ENCODE measurements around the gene TP53.
"Not testable (repeated sequence)": the region's sequence is repeated elsewhere in the genome, so short reads cannot be mapped to it uniquely, and the experiment has no call there.

Gene TP53

DNA sequence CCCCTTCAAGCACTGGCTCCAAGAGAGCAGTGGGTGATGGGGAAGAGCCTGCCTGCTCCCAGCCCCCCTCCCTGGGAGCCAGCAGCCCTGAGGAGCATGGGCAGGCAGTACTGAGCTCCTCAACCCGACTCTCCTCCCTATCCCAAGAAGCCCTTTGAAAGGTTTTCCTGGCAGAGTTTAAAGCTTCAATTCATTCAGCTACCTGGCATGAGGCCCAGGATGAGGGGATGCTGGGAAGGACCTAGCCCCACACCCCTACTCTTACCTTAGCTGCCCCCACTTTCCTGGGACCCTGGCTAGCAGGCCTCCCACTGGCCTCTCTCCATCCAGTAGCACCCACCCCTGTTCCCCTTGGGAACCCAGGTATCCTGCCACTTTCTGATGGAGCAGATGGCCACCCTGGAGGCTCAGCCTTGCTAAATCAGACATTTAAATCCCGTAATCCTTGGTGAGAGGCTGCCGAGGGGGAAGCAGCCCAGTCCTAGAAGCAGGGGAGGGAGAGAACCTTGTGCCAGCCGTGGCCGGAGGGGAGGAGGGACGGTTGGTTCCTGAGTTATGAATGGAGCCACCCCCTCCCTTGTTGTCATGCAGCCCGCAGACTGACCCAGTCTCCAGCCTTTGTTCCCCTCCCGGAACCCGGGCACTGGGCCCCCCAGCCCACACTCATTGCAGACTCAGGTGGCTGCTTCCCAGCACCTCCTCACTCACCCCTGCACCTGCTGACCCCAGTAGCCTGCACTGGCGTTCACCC is 19.5 kb downstream of the TP53 start:
- H3K27me3 Mint-ChIP-seq = no peaks in the 10 kb centered on the region
- no peak overlapping the region for H3K4me3 Mint-ChIP-seq
- peaks cover 33% of the 10 kb centered on the region for H3K36me3 Mint-ChIP-seq (ENCODE audit: low read depth)
- H3K27ac Mint-ChIP-seq = no peak overlapping the region
- H3K9me3 Mint-ChIP-seq = no peaks in the 10 kb centered on the region
- no peaks in the 10 kb centered on the region for H3K4me1 Mint-ChIP-seq (ENCODE audit: low read depth)

DNA sequence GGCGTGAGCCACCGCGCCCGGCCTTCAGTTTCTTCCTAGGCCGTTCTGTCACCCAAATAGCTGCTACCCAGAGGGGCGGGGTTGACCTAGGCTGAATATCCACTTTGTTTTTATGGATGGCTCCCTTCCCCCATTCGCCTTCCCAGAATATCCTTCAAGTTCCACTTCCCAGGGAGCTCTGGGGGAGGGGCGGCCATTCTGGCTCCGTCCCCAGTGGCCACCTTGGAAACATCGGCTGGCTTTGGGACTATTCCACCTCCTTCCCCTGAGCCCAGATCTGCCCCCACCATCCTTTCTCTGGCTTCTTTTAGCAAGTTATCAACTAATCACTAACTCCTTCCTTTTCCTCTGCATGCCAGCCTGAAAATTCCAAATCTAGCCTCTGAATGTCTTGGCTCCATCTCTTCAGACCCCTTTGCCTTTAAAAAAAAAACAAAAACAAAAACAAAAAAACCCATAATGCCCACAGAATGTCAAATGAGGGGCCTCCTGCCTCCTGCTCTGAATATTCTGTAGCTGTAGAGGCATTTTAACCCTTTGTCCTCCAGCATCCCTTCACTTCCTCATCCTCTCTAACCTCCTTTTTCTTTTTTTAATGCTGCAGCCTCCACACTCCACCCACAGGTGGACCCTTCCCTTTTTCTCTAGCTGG is 30.2 kb downstream of the TP53 start:
- Mint-ChIP-seq H3K9me3 (no peaks in the 10 kb centered on the region), H3K4me1 (ENCODE audit: low read depth) (no peaks in the 10 kb centered on the region), H3K27ac (no peak overlapping the region), H3K4me3 (no peak overlapping the region), H3K36me3 (ENCODE audit: low read depth) (no peaks in the 10 kb centered on the region), H3K27me3 (peaks cover 15% of the 10 kb centered on the region)

DNA sequence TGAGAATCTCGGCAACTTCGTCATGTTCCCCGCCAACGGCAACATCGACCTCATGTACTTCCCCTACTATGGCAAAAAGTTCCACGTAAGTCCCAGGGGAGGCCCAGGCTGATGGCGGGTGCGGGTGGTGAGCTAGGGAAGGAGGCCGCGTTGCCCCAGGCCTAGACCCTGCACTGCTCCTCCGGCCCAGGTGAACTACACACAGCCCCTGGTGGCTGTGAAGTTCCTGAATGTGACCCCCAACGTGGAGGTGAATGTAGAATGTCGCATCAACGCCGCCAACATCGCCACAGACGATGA is 31.8 kb downstream of the TP53 start:
- Mint-ChIP-seq H3K9me3 (no peaks in the 10 kb centered on the region), H3K27ac (no peak overlapping the region), H3K27me3 (peaks cover 26% of the 10 kb centered on the region), H3K36me3 (ENCODE audit: low read depth) (no peaks in the 10 kb centered on the region), H3K4me3 (no peak overlapping the region), H3K4me1 (ENCODE audit: low read depth) (peaks cover 6% of the 10 kb centered on the region)

DNA sequence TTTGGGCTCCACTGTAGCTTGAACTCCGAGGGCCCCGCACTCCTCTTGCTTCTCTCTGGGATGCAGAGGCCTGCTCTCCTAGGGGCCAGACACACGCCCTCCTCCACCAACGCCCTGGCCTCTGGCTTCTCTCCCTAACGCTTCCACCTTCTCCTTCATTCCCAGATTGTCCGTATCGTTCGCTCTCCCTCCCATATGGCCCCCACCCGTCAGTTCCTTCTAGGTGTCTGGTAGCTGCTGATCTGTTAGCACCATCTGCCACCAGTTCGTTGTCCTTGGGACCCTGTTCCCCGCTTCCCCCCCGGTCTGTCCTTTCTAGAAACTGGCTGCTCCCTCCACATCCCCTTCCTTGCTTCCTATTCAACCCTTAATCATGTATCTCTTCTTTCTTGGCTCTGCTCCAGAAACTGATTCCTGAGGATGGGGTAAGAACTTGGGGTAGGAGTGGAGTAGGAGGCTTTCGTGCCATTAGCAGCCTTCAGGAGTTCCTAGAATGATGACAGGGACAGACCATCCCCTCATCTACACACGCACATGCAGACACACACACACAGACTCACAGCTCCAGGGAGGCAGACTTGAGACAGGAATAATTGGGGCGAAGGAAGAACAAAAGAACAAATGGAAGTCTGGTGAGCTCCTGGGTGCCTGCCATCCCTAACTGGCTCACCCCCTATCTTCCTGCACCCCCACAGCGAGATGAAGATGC is 32.3 kb downstream of the TP53 start:
- Mint-ChIP-seq H3K36me3 (ENCODE audit: low read depth) (no peaks in the 10 kb centered on the region), H3K27ac (no peak overlapping the region), H3K4me1 (ENCODE audit: low read depth) (peaks cover 11% of the 10 kb centered on the region), H3K9me3 (no peaks in the 10 kb centered on the region), H3K27me3 (peaks cover 31% of the 10 kb centered on the region), H3K4me3 (no peak overlapping the region)

DNA sequence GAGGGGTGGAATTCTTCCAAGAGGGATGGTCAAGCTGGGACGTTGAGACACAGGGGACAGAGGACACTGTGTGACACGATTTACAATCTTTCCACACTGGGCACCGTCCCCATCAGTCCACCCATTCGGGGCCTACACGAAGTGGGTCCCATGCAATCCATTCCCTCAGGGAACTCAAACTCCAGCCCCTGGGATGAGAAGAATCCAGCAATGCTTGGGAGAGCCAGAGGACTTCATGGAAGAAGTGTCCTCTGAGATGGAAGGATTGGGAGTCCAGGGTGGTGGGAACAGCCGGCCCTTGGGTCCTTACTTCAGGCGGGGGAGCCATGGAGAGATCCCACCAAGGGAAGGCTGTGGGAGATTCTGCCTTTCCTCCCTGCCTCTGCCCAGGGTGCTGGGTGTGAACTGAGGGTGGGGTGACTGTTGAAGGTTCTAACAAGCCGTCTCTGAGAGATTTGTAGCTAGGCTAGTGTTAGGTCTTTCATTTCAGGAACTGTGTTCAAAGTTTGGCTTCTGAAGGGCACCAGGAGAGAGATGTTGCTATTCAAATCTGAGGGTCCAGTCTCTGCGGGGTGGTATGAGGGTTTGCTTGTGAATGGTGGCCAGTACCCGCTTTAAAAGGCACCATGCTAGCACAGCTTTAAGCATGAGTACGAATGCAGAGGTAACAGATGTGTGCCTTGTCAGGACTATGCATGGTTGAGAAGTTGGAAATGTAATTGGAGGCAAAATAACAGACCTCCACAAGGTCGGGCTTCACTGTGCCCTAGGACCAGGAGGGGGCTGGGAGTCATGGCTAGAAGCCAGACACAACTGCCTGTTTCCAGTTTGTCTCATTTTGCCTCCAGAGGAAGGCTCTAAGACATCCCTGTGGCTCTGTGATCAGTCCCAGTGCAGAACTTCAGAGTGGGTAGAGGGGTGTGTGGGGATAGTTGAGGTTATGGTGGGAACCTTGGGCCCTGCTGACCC is 34.6 kb downstream of the TP53 start:
- Mint-ChIP-seq H3K9me3 (no peaks in the 10 kb centered on the region), H3K4me1 (ENCODE audit: low read depth) (peaks cover 14% of the 10 kb centered on the region), H3K27me3 (peaks cover 39% of the 10 kb centered on the region), H3K27ac (no peak overlapping the region), H3K4me3 (no peak overlapping the region), H3K36me3 (ENCODE audit: low read depth) (no peaks in the 10 kb centered on the region)

DNA sequence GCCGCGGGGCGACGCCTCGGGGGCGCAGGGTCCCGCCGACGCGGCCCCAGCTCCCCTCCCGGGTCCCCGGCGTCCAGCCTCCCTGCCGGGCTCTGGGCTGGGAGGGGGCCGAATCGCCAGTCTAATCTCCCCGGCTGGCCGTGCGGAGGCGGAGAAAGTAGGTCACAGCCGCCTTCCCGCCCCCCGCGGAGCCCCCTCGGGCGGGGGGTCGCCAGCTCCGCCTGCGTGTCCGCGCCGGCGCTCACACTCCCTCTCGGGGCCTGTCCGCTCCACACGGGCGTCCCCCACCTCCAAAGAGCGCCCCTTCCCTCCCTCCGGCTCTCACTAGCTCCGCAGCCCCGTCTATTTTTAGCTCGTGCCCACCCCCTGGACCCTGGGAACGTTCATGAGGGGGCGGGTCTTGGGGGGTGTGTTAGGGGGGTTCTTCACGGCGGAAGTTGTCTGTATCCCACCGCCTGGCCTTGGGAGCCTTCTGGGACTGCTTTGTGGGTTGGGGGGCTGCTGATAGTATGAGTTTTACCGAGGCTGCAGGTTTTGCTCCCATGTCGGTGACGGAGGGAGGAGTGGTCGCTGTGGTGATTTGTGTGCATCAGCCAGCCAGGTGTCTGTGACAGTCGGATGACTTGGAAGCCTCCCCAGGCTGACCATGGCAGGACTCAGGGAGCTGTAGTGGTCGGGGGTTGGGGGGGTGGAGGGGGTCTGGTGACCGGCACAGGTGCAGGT is 35.5 kb downstream of the TP53 start:
- H3K27me3 Mint-ChIP-seq = peaks cover 39% of the 10 kb centered on the region
- H3K4me1 Mint-ChIP-seq (ENCODE audit: low read depth) = peaks cover 14% of the 10 kb centered on the region
- H3K36me3 Mint-ChIP-seq (ENCODE audit: low read depth) = no peaks in the 10 kb centered on the region
- no peaks in the 10 kb centered on the region for H3K9me3 Mint-ChIP-seq
- H3K27ac Mint-ChIP-seq = no peak overlapping the region
- H3K4me3 Mint-ChIP-seq = no peak overlapping the region

DNA sequence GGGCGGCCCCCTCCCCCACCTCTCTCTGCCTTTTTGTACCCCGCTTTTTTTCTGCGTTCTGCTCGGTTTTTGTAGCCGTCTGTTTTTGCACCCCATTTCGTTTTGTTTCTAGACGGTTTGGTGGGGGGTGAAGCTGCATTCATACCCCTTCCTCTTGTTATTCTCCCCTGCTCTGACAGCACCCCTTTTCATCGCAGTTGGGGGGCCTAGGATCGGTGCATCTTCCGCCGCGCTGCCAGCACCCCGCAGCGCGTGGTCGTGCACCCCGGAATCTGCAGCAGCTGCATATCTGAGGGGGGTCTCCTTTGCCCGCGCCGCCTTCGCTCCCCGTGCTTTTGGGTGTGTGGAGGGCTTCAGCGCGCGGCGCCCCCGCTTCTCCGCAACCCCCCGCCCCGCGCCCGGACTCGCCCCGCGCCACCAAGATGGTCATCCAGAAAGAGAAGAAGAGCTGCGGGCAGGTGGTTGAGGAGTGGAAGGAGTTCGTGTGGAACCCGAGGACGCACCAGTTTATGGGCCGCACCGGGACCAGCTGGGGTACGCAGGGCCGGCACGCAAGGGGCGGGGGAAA is 36.1 kb downstream of the TP53 start:
- no peaks in the 10 kb centered on the region for H3K9me3 Mint-ChIP-seq
- peaks cover 14% of the 10 kb centered on the region for H3K4me1 Mint-ChIP-seq (ENCODE audit: low read depth)
- H3K27ac Mint-ChIP-seq = no peak overlapping the region
- H3K36me3 Mint-ChIP-seq (ENCODE audit: low read depth) = no peaks in the 10 kb centered on the region
- H3K4me3 Mint-ChIP-seq = peak overlapping the region; percentile 69
- peaks cover 39% of the 10 kb centered on the region for H3K27me3 Mint-ChIP-seq

DNA sequence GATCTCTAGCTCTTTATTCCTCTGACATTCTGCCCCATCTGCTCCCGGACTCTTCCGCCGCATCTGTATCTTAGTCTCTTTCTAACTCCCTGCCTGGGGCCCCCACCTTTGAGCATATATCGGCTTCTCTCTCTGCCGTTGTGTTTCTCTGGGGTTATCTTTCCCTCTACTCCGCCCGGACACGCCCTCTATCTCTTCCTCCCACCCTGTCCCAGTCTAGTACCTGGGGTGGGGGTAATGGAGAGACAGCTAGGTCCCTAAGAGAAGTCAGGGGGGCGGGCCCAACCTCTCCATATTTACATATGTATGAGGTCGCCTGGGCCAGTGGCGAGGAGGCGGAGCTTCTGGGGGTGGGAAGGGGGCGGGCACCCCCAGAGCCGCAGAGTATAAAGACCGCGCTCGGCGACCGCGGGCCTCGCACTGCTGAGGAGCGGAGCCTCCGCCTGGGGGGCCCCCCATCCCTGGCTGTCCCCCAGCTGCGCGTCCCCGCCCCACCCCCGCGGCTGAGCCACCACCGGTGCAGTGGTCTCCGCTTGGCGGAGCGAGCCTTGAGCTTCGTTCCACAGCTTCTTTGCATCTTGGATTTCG is 36.7 kb downstream of the TP53 start, which contains the start of gene ATP1B2:
Gene ATP1B2, plus strand, starts transcription at position 418 of the 588 bp plus-strand sequence. CDS start 593 bp downstream, outside the sequence.
- Mint-ChIP-seq H3K4me1 (ENCODE audit: low read depth) (peaks cover 14% of the 10 kb centered on the region), H3K9me3 (no peaks in the 10 kb centered on the region), H3K36me3 (ENCODE audit: low read depth) (no peaks in the 10 kb centered on the region), H3K4me3 (peak within 1 kb of the TSS; percentile 73), H3K27ac (no peak within 1 kb of the TSS), H3K27me3 (peaks cover 39% of the 10 kb centered on the region)

DNA sequence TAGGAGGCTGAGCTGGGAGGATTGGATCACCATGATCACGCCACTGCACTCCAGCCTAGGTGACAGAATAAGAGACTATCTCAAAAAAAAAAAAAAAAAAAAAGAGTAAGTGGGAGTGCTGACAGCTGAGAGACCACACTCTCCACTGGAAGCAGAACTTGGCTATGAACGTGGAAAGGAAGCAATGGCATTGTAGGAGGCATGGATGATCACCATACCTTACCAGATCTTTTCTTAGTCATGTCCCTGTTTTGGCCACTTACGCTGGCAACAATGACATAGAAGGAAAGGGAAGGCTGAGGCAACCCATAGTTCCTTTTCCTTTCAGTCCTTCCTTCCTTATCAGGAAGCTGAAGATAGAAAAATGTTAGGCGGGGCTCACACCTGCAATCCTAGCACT is 40.3 kb downstream of the TP53 start:
- Mint-ChIP-seq H3K4me3 (no peak overlapping the region), H3K9me3 (no peaks in the 10 kb centered on the region), H3K4me1 (ENCODE audit: low read depth) (peaks cover 14% of the 10 kb centered on the region), H3K27me3 (peaks cover 30% of the 10 kb centered on the region), H3K36me3 (ENCODE audit: low read depth) (no peaks in the 10 kb centered on the region), H3K27ac (no peak overlapping the region)

DNA sequence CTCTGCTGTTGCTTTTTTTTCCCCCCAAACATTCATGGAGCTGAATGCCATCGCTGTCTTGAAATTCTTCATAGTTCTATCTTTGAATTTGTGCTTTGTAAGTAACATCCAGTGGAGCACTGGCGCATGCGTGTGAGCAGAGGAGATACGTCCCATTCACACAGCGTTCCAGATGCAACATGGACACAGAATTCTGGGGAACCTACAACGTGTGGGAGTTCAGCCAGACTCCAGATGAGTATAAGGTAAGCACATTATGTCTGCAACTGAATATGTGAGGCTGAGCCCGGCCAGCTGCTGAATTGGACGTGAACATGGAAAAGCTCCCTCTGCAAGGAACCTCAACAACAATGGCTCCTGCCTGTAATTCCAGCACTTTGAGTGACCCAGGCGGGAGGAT is 40.8 kb downstream of the TP53 start:
- Mint-ChIP-seq H3K4me3 (no peak overlapping the region), H3K27me3 (peaks cover 32% of the 10 kb centered on the region), H3K27ac (no peak overlapping the region), H3K4me1 (ENCODE audit: low read depth) (peaks cover 14% of the 10 kb centered on the region), H3K9me3 (no peaks in the 10 kb centered on the region), H3K36me3 (ENCODE audit: low read depth) (no peaks in the 10 kb centered on the region)

DNA sequence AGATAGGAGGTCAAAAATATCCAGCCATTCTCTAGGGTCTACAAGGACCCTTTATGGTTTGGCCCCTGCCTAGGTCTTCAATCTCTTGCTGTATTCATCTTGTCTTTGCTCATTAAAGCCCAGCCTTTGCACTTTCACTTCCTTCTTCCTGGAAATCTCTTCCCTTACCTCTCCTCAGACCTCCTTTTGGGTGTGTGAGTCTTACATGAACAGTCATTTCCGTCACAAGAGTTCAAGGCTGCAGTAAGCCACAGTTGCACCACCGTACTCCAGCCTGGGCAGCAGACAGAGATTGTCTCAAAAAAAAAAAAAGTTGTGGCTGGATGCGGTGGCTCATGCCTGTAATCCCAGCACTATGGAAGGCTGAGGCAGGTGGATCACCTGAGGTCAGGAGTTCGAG is 42.5 kb downstream of the TP53 start:
- H3K9me3 Mint-ChIP-seq = no peaks in the 10 kb centered on the region
- H3K4me3 Mint-ChIP-seq = no peak overlapping the region
- peaks cover under 1% of the 10 kb centered on the region for H3K4me1 Mint-ChIP-seq (ENCODE audit: low read depth)
- peaks cover 18% of the 10 kb centered on the region for H3K27me3 Mint-ChIP-seq
- no peak overlapping the region for H3K27ac Mint-ChIP-seq
- no peaks in the 10 kb centered on the region for H3K36me3 Mint-ChIP-seq (ENCODE audit: low read depth)

DNA sequence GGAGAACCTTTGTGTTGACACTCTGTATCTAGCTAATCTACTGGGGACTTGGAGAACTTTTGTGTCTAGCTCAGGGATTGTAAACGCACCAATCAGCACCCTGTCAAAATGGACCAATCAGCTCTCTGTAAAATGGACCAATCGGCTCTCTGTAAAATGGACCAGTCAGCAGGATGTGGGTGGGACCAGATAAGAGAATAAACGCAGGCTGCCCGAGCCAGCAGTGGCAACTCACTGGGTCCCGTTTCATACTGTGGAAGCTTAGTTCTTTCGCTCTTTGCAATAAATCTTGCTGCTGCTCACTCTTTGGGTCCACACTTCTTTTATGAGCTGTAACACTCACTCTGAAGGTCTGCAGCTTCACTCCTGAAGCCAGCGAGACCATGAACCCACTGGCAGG is 45.7 kb downstream of the TP53 start:
- H3K27ac Mint-ChIP-seq, H3K9me3 Mint-ChIP-seq: not testable (repeated sequence)

DNA sequence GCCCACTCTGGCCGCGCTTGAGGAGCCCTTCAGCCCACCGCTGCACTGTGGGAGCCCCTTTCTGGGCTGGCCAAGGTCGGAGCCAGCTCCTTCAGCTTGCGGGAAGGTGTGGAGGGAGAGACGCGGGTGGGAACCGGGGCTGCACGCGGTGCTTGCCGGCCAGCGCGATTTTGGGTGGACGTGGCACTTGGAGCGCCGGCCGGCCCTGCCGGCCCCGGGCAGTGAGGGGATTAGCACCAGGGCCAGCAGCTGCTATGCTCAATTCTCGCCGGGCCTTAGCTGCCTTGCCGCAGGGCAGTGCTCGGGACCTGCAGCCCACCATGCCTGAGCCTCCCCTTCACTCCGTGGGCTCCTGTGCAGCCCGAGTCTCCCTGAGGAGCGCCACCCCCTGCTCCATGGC is 46.5 kb downstream of the TP53 start:
- Mint-ChIP-seq H3K27ac (no peak overlapping the region), H3K27me3 (peaks cover 12% of the 10 kb centered on the region), H3K4me1 (ENCODE audit: low read depth) (no peaks in the 10 kb centered on the region), H3K36me3 (ENCODE audit: low read depth) (no peaks in the 10 kb centered on the region), H3K9me3 (no peaks in the 10 kb centered on the region), H3K4me3 (no peak overlapping the region)

More for the DNA sequence above, 45.7 kb downstream of the TP53 start:
- H3K4me3 Mint-ChIP-seq = peak overlapping the region; percentile 37
- peaks cover 12% of the 10 kb centered on the region for H3K27me3 Mint-ChIP-seq
- not testable (repeated sequence) for H3K4me1 Mint-ChIP-seq (ENCODE audit: low read depth); H3K36me3 Mint-ChIP-seq (ENCODE audit: low read depth)
